HG03457 (cell line): ENCODE results near the gene TCFL5.

Experiments used
- ATAC-seq: cut with Tn5 transposase; IDR thresholded peaks from one replicate; pipeline ENCODE4 v1.9.1; 2021; ENCODE audit warnings: moderate number of reproducible peaks; ENCODE audit not compliant: unreplicated experiment

The TCFL5 gene

GRCh38 chr20:62800314-62801259 is 61.0 kb downstream of the TCFL5 start:
- no peak for ATAC-seq

- ATAC-seq: no peak
These were observed 61.7 kb downstream of the TCFL5 start for GRCh38 chr20:62799873-62800272.

GRCh38 chr20:62799459-62799858 is 62.2 kb downstream of the TCFL5 start:
- no peak for ATAC-seq

- no peak for ATAC-seq
These were observed 62.6 kb downstream of the TCFL5 start for GRCh38 chr20:62799036-62799435.

GRCh38 chr20:62797671-62798532 is 63.7 kb downstream of the TCFL5 start:
- no peak for ATAC-seq

- no peak for ATAC-seq
These were observed 64.7 kb downstream of the TCFL5 start for GRCh38 chr20:62796699-62797491.

GRCh38 chr20:62795023-62795761 is 66.4 kb downstream of the TCFL5 start:
- ATAC-seq: no peak

GRCh38 chr20:62794007-62794724 is 67.5 kb downstream of the TCFL5 start:
- ATAC-seq: peak; percentile 45

GRCh38 chr20:62793757-62794006 is 67.9 kb downstream of the TCFL5 start:
- ATAC-seq: no peak

- no peak for ATAC-seq
These were observed 68.5 kb downstream of the TCFL5 start for GRCh38 chr20:62792940-62793756.

- ATAC-seq: no peak
These were observed 69.3 kb downstream of the TCFL5 start for GRCh38 chr20:62792182-62792939.

- ATAC-seq: no peak
These were observed 70.1 kb downstream of the TCFL5 start for GRCh38 chr20:62791301-62792181.
